Measurements from ENCODE around the gene CS. TPM values are rescaled to one million over a fixed set of nuclear protein-coding genes. Genes with fewer than 3 reads are reported as not detected.
A peak's percentile ranks its signal among the peaks of the same experiment; 100 is the strongest.

Gene CS
- total and polyA plus RNA-seq, 4 experiments from 2014 or later, result 73.1 to 136 (median 116) TPM

- Histone ChIP-seq H3K36me3 (ENCODE audit: insufficient read depth, low read length) (peaks cover 10% of the 10 kb centered on the region), H3K27ac (ENCODE audit: low read depth, low read length) (no peak overlapping the region), H3K9me3 (ENCODE audit: control insufficient read depth in 1 of 2, low read length in 2 of 2) (no peaks in the 10 kb centered on the region), H3K4me1 (ENCODE audit: insufficient read depth, low read length) (peaks cover 13% of the 10 kb centered on the region), H3K27me3 (ENCODE audit: insufficient read depth, low read length) (no peaks in the 10 kb centered on the region), H3K4me3 (ENCODE audit: low read length in 2 of 2) (no peak overlapping the region)
- H3K27me3 Mint-ChIP-seq, result no peaks in the 10 kb centered on the region
- no peak for DNase-seq
- peaks cover 1 to 19% (median 11%) of the 10 kb centered on the region in 4 donors for H3K4me1 Mint-ChIP-seq
- intact Hi-C loops (cut with micrococcal nuclease), result no loop called here
- no peaks in the 10 kb centered on the region for H3K9me3 Mint-ChIP-seq
- peaks cover 11 to 36% of the 10 kb centered on the region in 2 donors for H3K36me3 Mint-ChIP-seq
- ChIA-PET POLR2A (ENCODE audit: partially characterized antibody) (interaction anchor here (1.2 to 1.6 kb wide), 2 partner anchors 11 to 22 kb away, joined by 3 to 4 read pairs; partner anchors contain the start of gene PAN2), CTCF (ENCODE audit: partially characterized antibody) (interaction anchor here (0.7 to 4.5 kb wide), 6 partner anchors 13 to 192 kb away, joined by 3 to 18 read pairs (median 4); partner anchors contain the start of genes ANKRD52 and ZC3H10)
- no peak overlapping the region for H3K4me3 Mint-ChIP-seq
- peak overlapping the region in 2 of 7 donors; percentile 37 to 72 for H3K27ac Mint-ChIP-seq
Measured at GRCh38 chr12:56311003-56311402, 10.9 kb upstream of the CS start.

GRCh38 chr12:56308714-56309113 is 8.6 kb upstream of the CS start:
- H3K27me3 Mint-ChIP-seq, result no peaks in the 10 kb centered on the region
- POLR2A ChIA-PET (ENCODE audit: partially characterized antibody), result interaction anchor here (2.1 kb wide), 1 partner anchor 9 kb away, joined by 6 read pairs; no protein-coding TSS in a partner anchor
- intact Hi-C loops (cut with micrococcal nuclease), result no loop called here
- Histone ChIP-seq H3K4me1 (ENCODE audit: insufficient read depth, low read length) (no peaks in the 10 kb centered on the region), H3K4me3 (ENCODE audit: low read length in 2 of 2) (no peak overlapping the region), H3K9me3 (ENCODE audit: control insufficient read depth in 1 of 2, low read length in 2 of 2) (no peaks in the 10 kb centered on the region), H3K27ac (ENCODE audit: low read depth, low read length) (no peak overlapping the region), H3K27me3 (ENCODE audit: insufficient read depth, low read length) (no peaks in the 10 kb centered on the region), H3K36me3 (ENCODE audit: insufficient read depth, low read length) (peaks cover 10% of the 10 kb centered on the region)
- H3K4me1 Mint-ChIP-seq, result no peaks in the 10 kb centered on the region
- no peak overlapping the region for H3K4me3 Mint-ChIP-seq
- CTCF ChIA-PET (ENCODE audit: partially characterized antibody), result interaction anchor here (0.6 to 4.5 kb wide), 4 partner anchors 23 to 999 kb away, joined by 3 to 18 read pairs (median 6); partner anchors contain the start of gene IL23A
- DNase-seq, result no peak
- no peaks in the 10 kb centered on the region for H3K9me3 Mint-ChIP-seq
- peak overlapping the region in 1 of 7 donors; percentile 60 for H3K27ac Mint-ChIP-seq
- peaks cover 14 to 32% of the 10 kb centered on the region in 2 donors for H3K36me3 Mint-ChIP-seq

DNA sequence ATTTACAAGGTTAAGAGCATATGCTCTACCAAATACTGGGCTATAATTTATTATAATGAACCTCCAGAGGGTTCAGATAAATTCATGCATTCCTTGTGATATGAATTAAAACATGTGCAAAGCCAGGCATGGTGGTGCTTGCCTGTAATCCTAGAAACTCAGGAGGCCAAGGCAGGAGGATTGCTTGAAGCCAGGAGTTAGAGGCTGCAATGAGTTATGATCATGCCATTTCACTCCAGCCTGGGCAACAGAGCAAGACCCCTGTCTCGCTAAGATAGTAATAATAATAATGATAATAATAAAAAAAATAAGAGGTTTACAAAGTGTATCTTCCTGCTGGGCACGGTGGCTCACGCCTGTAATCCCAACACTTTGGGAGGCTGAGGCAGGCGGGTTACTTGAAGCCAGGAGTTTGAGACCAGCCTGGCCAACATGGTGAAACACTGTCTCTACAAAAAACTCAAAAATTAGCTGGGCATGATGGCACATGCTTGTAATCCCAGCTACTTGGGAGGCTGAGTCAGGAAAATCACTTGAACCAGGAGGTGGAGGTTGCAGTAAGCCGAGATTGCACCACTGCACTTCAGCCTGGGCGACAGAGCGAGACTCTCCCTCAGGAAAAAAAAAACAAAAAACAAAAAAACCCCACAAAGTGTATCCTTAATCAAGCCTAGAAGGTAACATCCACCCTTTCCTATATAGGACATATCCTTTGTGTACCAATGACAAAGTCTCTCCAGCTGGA is 7.3 kb upstream of the CS start:
- Mint-ChIP-seq H3K4me1 (peaks cover under 1 to 2% (median under 1%) of the 10 kb centered on the region in 4 donors), H3K36me3 (peaks cover 14 to 33% of the 10 kb centered on the region in 2 donors), H3K9me3 (no peaks in the 10 kb centered on the region), H3K4me3 (no peak overlapping the region), H3K27me3 (no peaks in the 10 kb centered on the region), H3K27ac (no peak overlapping the region)
- ChIA-PET POLR2A (ENCODE audit: partially characterized antibody) (interaction anchor here (0.5 to 2.1 kb wide), 3 partner anchors 8 to 190 kb away, joined by 3 to 6 read pairs (median 3); partner anchors contain the start of gene CNPY2), CTCF (ENCODE audit: partially characterized antibody) (interaction anchor here (1.7 to 4.5 kb wide), 2 partner anchors 31 to 156 kb away, joined by 7 to 18 read pairs; partner anchors contain the start of gene IL23A)
- no peaks in the 10 kb centered on the region for H3K27me3 ChIP-seq (ENCODE audit: insufficient read depth, low read length)
- H3K4me3 ChIP-seq (ENCODE audit: low read length in 2 of 2), result no peak overlapping the region
- H3K4me1 ChIP-seq (ENCODE audit: insufficient read depth, low read length), result no peaks in the 10 kb centered on the region
- no peak overlapping the region for H3K27ac ChIP-seq (ENCODE audit: low read depth, low read length)
- H3K36me3 ChIP-seq (ENCODE audit: insufficient read depth, low read length), result peaks cover 10% of the 10 kb centered on the region
- no peaks in the 10 kb centered on the region for H3K9me3 ChIP-seq (ENCODE audit: control insufficient read depth in 1 of 2, low read length in 2 of 2)
- DNase-seq, result no peak
- intact Hi-C loops (cut with micrococcal nuclease), result no loop called here

DNA sequence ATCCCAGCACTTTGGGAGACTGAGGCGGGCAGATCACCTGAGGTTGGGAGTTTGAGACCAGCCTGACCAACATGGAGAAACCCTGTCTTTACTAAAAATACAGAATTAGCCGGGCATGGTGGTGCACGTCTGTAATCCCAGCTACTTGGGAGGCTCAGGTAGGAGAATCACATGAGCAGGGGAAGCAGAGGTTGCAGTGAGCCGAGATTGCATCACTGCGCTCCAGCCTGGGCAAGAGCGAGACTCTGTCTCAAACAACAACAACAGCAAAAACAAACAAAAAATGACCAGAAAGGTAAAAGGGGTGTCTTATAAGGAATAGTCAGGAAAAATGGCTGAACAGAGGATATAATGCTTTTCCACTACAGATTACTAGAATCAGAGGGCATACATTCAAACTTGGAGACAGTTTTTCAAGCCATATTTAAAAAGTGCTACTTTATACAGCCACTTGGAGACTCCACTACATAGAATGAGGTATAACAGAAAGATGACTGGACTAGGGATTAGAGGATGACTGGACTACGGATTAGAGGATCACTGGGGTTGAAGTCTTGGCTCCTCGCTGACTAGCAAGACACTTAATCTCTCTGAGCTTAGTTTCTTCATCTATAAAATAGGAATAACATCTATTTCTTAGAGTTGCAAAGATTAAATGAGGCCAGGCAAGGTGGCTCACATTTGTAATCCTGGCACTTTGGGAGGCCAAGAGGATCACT is 4.9 kb upstream of the CS start:
- Mint-ChIP-seq H3K27ac (peak overlapping the region in 3 of 7 donors; percentile 30 to 73 (median 54)), H3K27me3 (no peaks in the 10 kb centered on the region), H3K9me3 (no peaks in the 10 kb centered on the region), H3K36me3 (peaks cover 7 to 24% of the 10 kb centered on the region in 2 donors), H3K4me3 (no peak overlapping the region), H3K4me1 (peaks cover 12 to 26% (median 18%) of the 10 kb centered on the region in 4 donors)
- intact Hi-C loops (cut with micrococcal nuclease), result no loop called here
- Histone ChIP-seq H3K4me1 (ENCODE audit: insufficient read depth, low read length) (peaks cover 20% of the 10 kb centered on the region), H3K27ac (ENCODE audit: low read depth, low read length) (no peak overlapping the region), H3K4me3 (ENCODE audit: low read length in 2 of 2) (no peak overlapping the region), H3K36me3 (ENCODE audit: insufficient read depth, low read length) (peaks cover 7% of the 10 kb centered on the region), H3K27me3 (ENCODE audit: insufficient read depth, low read length) (no peaks in the 10 kb centered on the region), H3K9me3 (ENCODE audit: control insufficient read depth in 1 of 2, low read length in 2 of 2) (no peaks in the 10 kb centered on the region)
- ChIA-PET POLR2A (ENCODE audit: partially characterized antibody) (no interaction called here), CTCF (ENCODE audit: partially characterized antibody) (interaction anchor here (1.2 to 1.7 kb wide), 2 partner anchors 29 to 159 kb away, joined by 3 to 4 read pairs; no protein-coding TSS in a partner anchor)
- no peak for DNase-seq

DNA sequence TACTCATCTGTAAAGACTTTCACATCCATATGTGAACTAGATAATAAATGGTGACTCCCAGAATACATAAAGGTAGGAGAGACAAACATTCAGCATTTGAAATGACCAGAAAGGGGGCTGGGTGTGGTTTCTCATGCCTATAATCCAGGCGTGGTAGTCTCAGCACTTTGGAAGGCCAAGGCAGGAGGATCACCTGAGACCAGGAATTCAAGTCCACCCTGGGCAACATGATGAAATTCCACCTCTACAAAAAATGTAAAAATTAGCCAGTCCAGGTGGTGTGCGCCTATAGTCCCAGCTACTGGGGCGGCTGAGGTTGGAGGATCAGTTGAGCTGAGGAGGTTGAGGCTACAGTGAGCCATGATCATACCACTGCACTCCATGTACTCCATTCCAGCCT is 4.1 kb upstream of the CS start:
- POLR2A ChIA-PET (ENCODE audit: partially characterized antibody), result no interaction called here
- CTCF ChIA-PET (ENCODE audit: partially characterized antibody), result interaction anchor here (1.2 to 1.7 kb wide), 2 partner anchors 28 to 160 kb away, joined by 3 to 4 read pairs; no protein-coding TSS in a partner anchor
- DNase-seq, result no peak
- H3K4me3 Mint-ChIP-seq, result no peak overlapping the region
- H3K4me3 ChIP-seq (ENCODE audit: low read length in 2 of 2), result no peak overlapping the region
- no peak overlapping the region for H3K27ac ChIP-seq (ENCODE audit: low read depth, low read length)
- peaks cover 12 to 33% (median 21%) of the 10 kb centered on the region in 4 donors for H3K4me1 Mint-ChIP-seq
- peaks cover 22% of the 10 kb centered on the region for H3K4me1 ChIP-seq (ENCODE audit: insufficient read depth, low read length)
- no peak overlapping the region for H3K27ac Mint-ChIP-seq
- intact Hi-C loops (cut with micrococcal nuclease), result no loop called here
- no peaks in the 10 kb centered on the region for H3K9me3 ChIP-seq (ENCODE audit: control insufficient read depth in 1 of 2, low read length in 2 of 2)
- H3K36me3 ChIP-seq (ENCODE audit: insufficient read depth, low read length), result peaks cover 7% of the 10 kb centered on the region
- H3K9me3 Mint-ChIP-seq, result no peaks in the 10 kb centered on the region
- H3K36me3 Mint-ChIP-seq, result peaks cover 3 to 24% of the 10 kb centered on the region in 2 donors
- H3K27me3 Mint-ChIP-seq, result no peaks in the 10 kb centered on the region
- no peaks in the 10 kb centered on the region for H3K27me3 ChIP-seq (ENCODE audit: insufficient read depth, low read length)

- H3K4me1 ChIP-seq (ENCODE audit: insufficient read depth, low read length), result peaks cover 56% of the 10 kb centered on the region
- H3K27me3 Mint-ChIP-seq, result no peaks in the 10 kb centered on the region
- intact Hi-C loops (cut with micrococcal nuclease), result loop anchor here (1.0 kb wide), 11 partner anchors 15 to 563 kb away; partner anchors contain the start of genes ANKRD52, IL23A, SPRYD4 and STAT2
Measured at GRCh38 chr12:56300644-56301464, 724 bp upstream of the CS start.

More at GRCh38 chr12:56300644-56301464, 724 bp upstream of the CS start:
- H3K36me3 ChIP-seq (ENCODE audit: insufficient read depth, low read length), result peaks cover 4% of the 10 kb centered on the region
- peak overlapping the region; percentile 79 to 97 for H3K4me3 ChIP-seq (ENCODE audit: low read length in 2 of 2)
- Mint-ChIP-seq H3K27ac (peak overlapping the region; percentile 95 to 99 (median 98)), H3K4me3 (peak overlapping the region; percentile 90 to 97 (median 96)), H3K4me1 (peaks cover 31 to 66% (median 48%) of the 10 kb centered on the region in 4 donors), H3K9me3 (no peaks in the 10 kb centered on the region), H3K36me3 (peaks cover 3 to 31% of the 10 kb centered on the region in 2 donors)
- ChIA-PET CTCF (ENCODE audit: partially characterized antibody) (no interaction called here), POLR2A (ENCODE audit: partially characterized antibody) (interaction anchor here (0.6 to 2.8 kb wide), 4 partner anchors 10 to 62 kb away, joined by 4 to 10 read pairs (median 7); partner anchors contain the start of genes ANKRD52 and PAN2)
- H3K27ac ChIP-seq (ENCODE audit: low read depth, low read length), result peak overlapping the region; percentile 99
- H3K9me3 ChIP-seq (ENCODE audit: control insufficient read depth in 1 of 2, low read length in 2 of 2), result no peaks in the 10 kb centered on the region
- no peaks in the 10 kb centered on the region for H3K27me3 ChIP-seq (ENCODE audit: insufficient read depth, low read length)
- no peak for DNase-seq

All from CD4-positive, alpha-beta memory T cell (primary cell).